ENCODE data around the gene AKAP9. TPM values are rescaled to one million over a fixed set of nuclear protein-coding genes. Genes with fewer than 3 reads are reported as not detected.
"Not testable (repeated sequence)": the region's sequence is repeated elsewhere in the genome, so short reads cannot be mapped to it uniquely, and the experiment has no call there.

Gene AKAP9
- polyA plus RNA-seq, 1 experiment, result 7.4 TPM

- POLR2A ChIA-PET, result no interaction called here
- Histone ChIP-seq H3K36me3 (ENCODE audit: control insufficient read depth, insufficient read depth, low read length) (peaks cover 1% of the 10 kb centered on the region; the same call in 1 of the 2 replicates), H3K27me3 (ENCODE audit: control insufficient read depth, insufficient read depth, low read length) (no peaks in the 10 kb centered on the region), H3K4me3 (ENCODE audit: low read depth, low read length) (no peak overlapping the region)
- DNase-seq (ENCODE audit: low read depth), result no peak
- CTCF ChIA-PET, result interaction anchor here (0.7 to 0.8 kb wide), 2 partner anchors 9 to 32 kb away, joined by 3 to 4 read pairs; no protein-coding TSS in a partner anchor
- TF ChIP-seq CTCF (IDR thresholded peaks at IDR 0.05; ENCODE audit: insufficient read depth, low read depth, low read length), result no peak
Measured at GRCh38 chr7:92010215-92010614, 69.6 kb downstream of the AKAP9 start.

GRCh38 chr7:92013611-92014010 is 72.9 kb downstream of the AKAP9 start:
- POLR2A ChIA-PET, result no interaction called here
- CTCF ChIA-PET, result no interaction called here
- TF ChIP-seq CTCF (IDR thresholded peaks at IDR 0.05; ENCODE audit: insufficient read depth, low read depth, low read length), result no peak
- no peak for DNase-seq (ENCODE audit: low read depth)
- H3K36me3 ChIP-seq (ENCODE audit: control insufficient read depth, insufficient read depth, low read length), result peaks cover 1% of the 10 kb centered on the region; the same call in 1 of the 2 replicates
- H3K27me3 ChIP-seq (ENCODE audit: control insufficient read depth, insufficient read depth, low read length), result no peaks in the 10 kb centered on the region
- H3K4me3 ChIP-seq (ENCODE audit: low read depth, low read length), result no peak overlapping the region

- ChIA-PET CTCF (interaction anchor here (0.7 kb wide), 1 partner anchor 19 kb away, joined by 3 read pairs; no protein-coding TSS in a partner anchor), POLR2A (no interaction called here)
- no peak for DNase-seq (ENCODE audit: low read depth)
- Histone ChIP-seq H3K27me3 (ENCODE audit: control insufficient read depth, insufficient read depth, low read length) (no peaks in the 10 kb centered on the region), H3K36me3 (ENCODE audit: control insufficient read depth, insufficient read depth, low read length) (peaks cover 3% of the 10 kb centered on the region), H3K4me3 (ENCODE audit: low read depth, low read length) (no peak overlapping the region)
- TF ChIP-seq CTCF (IDR thresholded peaks at IDR 0.05; ENCODE audit: insufficient read depth, low read depth, low read length), result no peak
Measured at GRCh38 chr7:92020636-92021035, 80.0 kb downstream of the AKAP9 start.

- Histone ChIP-seq H3K36me3 (ENCODE audit: control insufficient read depth, insufficient read depth, low read length) (peaks cover 5% of the 10 kb centered on the region), H3K27me3 (ENCODE audit: control insufficient read depth, insufficient read depth, low read length) (no peaks in the 10 kb centered on the region), H3K4me3 (ENCODE audit: low read depth, low read length) (no peak overlapping the region)
- CTCF ChIA-PET, result no interaction called here
- POLR2A ChIA-PET, result no interaction called here
- peak; percentile 71 for DNase-seq (ENCODE audit: low read depth)
- no peak for TF ChIP-seq CTCF (IDR thresholded peaks at IDR 0.05; ENCODE audit: insufficient read depth, low read depth, low read length)
Measured at GRCh38 chr7:92025260-92025659, 84.6 kb downstream of the AKAP9 start.

- DNase-seq (ENCODE audit: low read depth); H3K27me3 ChIP-seq (ENCODE audit: control insufficient read depth, insufficient read depth, low read length); H3K36me3 ChIP-seq (ENCODE audit: control insufficient read depth, insufficient read depth, low read length); POLR2A ChIA-PET; CTCF ChIA-PET; H3K4me3 ChIP-seq (ENCODE audit: low read depth, low read length): not testable (repeated sequence)
Measured at GRCh38 chr7:92026635-92027034, 86.0 kb downstream of the AKAP9 start.

GRCh38 chr7:92027128-92027527 is 86.5 kb downstream of the AKAP9 start:
- CTCF ChIA-PET; POLR2A ChIA-PET; DNase-seq (ENCODE audit: low read depth); H3K36me3 ChIP-seq (ENCODE audit: control insufficient read depth, insufficient read depth, low read length); H3K4me3 ChIP-seq (ENCODE audit: low read depth, low read length); H3K27me3 ChIP-seq (ENCODE audit: control insufficient read depth, insufficient read depth, low read length): not testable (repeated sequence)

Data from BJ (cell line).